Fibroblast of pulmonary artery (primary cell): ENCODE data around the gene IRS2.

Experiments
- DNase-seq: peaks from one replicate; pipeline ENCODE4 v3.0.0-alpha.2; 2010; ENCODE audit warnings: low read depth
- H3K4me3 ChIP-seq: replicated peaks from 2 replicates; pipeline ENCODE4 v1.5.1; 2011; ENCODE audit warnings: low read depth, mild to moderate bottlenecking, control low read depth, low read length, moderate library complexity
- TF ChIP-seq, protein P1 (sequence below): IDR thresholded peaks from 2 replicates; pipeline ENCODE4 v1.5.1; 2011; ENCODE audit warnings: mild to moderate bottlenecking, control low read depth, low read length, inconsistent platforms; ENCODE audit errors: missing control alignments

Gene IRS2

DNA sequence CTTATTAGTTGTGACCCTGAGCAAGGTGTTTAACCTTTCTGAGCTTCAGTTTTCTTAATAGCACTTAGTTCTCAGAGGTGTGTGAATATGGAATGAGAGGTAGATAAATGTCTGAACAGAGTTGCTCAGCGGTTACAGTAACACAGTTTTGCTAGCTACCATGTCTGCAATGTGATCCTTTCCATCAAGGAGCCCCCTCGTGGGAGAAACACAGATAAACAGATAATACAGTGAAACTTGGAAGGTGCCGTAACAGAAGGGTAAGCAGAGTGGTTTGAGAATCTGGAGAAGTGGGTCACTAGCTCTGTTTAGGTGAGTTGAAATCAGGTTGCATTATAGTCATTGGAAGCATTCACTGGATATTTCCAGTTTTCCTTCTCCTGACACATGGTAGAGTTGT lies 38.9 kb downstream of the IRS2 start:
- TF ChIP-seq, protein P1, sequence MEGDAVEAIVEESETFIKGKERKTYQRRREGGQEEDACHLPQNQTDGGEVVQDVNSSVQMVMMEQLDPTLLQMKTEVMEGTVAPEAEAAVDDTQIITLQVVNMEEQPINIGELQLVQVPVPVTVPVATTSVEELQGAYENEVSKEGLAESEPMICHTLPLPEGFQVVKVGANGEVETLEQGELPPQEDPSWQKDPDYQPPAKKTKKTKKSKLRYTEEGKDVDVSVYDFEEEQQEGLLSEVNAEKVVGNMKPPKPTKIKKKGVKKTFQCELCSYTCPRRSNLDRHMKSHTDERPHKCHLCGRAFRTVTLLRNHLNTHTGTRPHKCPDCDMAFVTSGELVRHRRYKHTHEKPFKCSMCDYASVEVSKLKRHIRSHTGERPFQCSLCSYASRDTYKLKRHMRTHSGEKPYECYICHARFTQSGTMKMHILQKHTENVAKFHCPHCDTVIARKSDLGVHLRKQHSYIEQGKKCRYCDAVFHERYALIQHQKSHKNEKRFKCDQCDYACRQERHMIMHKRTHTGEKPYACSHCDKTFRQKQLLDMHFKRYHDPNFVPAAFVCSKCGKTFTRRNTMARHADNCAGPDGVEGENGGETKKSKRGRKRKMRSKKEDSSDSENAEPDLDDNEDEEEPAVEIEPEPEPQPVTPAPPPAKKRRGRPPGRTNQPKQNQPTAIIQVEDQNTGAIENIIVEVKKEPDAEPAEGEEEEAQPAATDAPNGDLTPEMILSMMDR, result no peak
- no peak for DNase-seq
- no peak overlapping the region for H3K4me3 ChIP-seq

DNA sequence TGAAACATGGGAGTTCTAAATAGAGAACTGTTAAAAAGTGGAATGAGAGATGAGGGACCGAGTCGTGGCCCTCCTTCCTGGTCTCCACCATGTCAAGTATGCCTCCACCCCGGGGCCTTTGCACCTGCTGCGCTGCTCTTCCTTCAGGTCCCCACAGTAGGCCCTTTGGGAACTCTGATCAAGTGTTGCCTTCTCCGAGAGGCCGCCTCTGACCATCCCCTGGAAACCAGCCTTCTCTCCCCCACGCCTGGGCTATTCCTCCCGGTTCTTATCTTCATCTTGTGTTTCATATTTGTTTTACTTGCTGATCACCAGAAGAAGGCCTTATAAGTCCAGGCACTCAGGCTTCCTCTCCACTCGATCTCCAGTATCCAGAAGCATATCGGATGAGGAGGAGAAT lies 40.0 kb downstream of the IRS2 start:
- TF ChIP-seq, protein P1, result no peak
- no peak for DNase-seq

DNA sequence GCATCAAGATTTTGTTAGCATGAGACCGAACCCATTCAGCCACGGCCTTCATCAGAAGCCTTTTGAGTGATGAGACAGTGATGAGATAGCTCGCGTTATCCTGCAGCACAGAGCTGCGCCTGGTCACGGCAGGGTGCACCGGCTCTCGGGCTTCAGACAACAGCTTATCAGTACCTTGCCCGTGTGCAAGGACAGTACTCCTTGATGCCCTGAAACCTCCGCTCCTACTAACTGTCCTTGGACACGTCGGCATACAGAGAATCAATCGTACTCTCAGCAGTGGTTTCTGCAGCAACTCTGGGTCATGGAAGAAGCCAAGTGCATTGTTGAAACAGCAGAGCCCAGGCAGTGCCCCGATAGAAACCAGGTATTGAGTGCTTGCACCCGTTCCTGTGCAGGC lies 40.7 kb downstream of the IRS2 start:
- TF ChIP-seq, protein P1, result no peak
- no peak overlapping the region for H3K4me3 ChIP-seq
- no peak for DNase-seq

More for the DNA sequence above, 40.0 kb downstream of the IRS2 start:
- H3K4me3 ChIP-seq, result no peak overlapping the region

DNA sequence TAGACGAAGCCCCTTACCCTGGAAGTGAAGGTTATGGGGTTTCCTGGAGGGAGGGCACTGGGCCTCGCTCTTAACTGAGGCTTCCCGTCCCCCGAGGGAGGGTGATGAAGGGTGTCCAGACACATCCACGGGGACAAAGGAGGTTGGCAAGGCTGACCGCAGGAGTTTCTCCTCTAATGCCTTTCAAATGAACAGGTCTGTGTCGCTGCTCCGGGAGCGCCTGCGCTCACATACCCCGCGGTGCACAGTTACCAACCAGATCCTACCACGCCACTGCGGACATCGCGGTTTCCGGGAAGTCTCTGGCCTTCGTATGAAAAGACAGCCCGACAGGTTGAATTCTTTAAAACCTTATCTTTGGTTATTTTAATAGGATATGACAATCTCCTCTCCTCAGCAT lies 41.3 kb downstream of the IRS2 start:
- TF ChIP-seq, protein P1, result no peak
- H3K4me3 ChIP-seq, result no peak overlapping the region
- DNase-seq, result no peak

DNA sequence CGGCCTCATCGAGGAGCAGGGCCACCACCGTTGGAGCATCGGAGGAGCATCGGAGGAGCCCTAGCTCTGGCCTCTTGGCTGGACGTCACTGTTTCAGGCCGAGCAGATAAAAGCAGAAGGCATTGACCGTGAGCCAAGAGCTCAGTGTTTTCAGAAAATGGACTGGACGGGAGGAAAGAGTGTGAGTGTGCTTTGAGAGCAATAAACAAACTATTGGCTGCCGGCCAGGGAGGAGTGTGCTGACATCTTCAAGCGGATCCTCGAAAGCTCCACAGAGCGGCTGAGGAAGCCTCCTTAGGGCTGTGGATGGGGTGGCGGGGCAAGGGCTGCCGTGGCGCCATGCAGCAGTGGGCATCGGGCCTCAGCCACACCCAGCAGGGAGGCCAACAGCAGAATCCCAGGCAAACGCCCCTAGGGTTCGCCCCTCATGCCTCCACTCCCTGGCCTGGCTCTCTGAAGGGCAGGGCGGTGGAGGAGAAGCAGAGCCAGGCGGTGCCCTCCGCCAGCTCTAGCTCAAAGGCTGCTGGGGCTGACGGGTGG lies 41.8 kb downstream of the IRS2 start:
- peak; percentile 97 for DNase-seq
- no peak overlapping the region for H3K4me3 ChIP-seq
- TF ChIP-seq, protein P1, result no peak

DNA sequence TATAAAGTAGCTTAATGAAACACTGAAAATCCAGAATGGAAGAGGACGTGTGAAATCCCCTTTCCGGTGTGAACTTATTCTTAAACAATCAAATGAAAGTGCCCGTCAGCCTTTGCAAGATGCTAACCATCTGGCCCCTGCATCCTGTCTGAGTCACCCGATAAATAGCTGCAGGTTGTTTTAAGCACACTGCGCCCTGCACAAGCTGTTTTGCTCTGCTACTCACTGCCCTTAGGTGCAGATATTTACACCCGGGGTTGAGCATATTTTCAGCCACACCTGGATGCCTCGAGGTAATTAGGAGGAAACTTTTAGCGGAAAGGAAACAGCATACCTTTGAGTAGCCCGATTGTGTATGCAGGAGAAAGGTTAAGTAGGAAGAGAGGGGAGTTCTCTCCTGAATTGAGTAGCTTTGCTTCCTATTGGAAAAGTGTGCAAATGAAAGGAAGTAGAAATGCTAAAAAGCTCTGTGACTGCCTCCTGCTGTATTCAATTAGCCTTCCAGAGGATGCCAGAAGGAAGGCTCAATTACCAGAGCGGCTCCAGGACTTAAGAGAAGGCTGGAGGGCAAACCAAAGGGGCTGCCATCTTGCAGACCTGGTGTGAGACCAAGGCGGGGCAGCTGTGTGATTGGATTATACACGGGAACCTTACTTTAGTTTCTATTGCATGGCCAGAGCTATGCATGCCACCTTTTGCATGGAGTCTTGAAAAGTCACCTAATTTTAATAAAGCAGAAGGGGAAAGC lies 42.5 kb downstream of the IRS2 start:
- DNase-seq, result peak; percentile 78
- no peak overlapping the region for H3K4me3 ChIP-seq
- TF ChIP-seq, protein P1, result peak; percentile 5

DNA sequence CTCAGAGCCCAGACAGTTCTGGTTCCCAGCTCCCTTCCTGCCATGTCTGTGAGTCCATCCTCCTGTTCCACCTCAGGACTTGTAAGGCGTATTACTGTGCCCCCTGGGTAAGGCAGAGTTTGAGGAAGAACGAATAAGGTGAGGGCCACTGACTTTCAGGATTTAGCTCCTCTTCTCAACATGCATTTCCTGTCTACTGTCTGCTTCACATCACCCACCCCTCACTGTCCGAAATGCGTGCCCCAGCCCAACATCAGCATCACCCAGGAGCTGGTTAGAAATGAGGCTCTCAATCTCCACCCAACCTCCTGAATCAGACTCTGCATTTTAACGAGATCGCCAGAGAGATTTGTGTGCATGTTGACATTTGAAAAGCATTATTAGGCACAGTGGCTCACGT lies 44.4 kb downstream of the IRS2 start:
- DNase-seq, result no peak
- TF ChIP-seq, protein P1, result no peak

More for the DNA sequence above, 44.4 kb downstream of the IRS2 start:
- no peak overlapping the region for H3K4me3 ChIP-seq
